SK-N-SH (cell line): Measurements from ENCODE around the gene TRMT10B. TPM values are rescaled to one million over a fixed set of nuclear protein-coding genes. Genes with fewer than 3 reads are reported as not detected.

ENCODE experiments used
- CTCF ChIA-PET: fragments of 300-600, 350-600 bp; formaldehyde crosslinking; extraction: SDS; loops from one replicate; lab custom pipeline; 2021; lab: Yijun Ruan, JAX
- POLR2A ChIA-PET: fragments of 350-600 bp; sonication (Branson Sonifier 250); formaldehyde crosslinking; extraction: SDS; loops from one replicate; lab custom pipeline; 2020; ENCODE audit warnings: antibody characterized with exemption, inconsistent platforms; lab: Yijun Ruan, JAX
- DNase-seq: peaks from one replicate; pipeline ENCODE4 v3.0.0; 2012
- H2AFZ ChIP-seq: fragments of 200-600 bp; sonication (generic); 2 replicates; pipeline ENCODE4 v1.8.1; 2016; ENCODE audit warnings: antibody characterized with exemption, mild to moderate bottlenecking, low read depth
- H3F3A ChIP-seq: fragments of 200-600 bp; sonication (generic); replicated peaks from 2 replicates; pipeline ENCODE3; 2016; ENCODE audit warnings: antibody characterized with exemption, mild to moderate bottlenecking; ENCODE audit not compliant: insufficient read depth
- H3K27ac ChIP-seq, 2 experiments: fragments of 200-500 bp in 1 of 2; fragments of 200-600 bp in 1 of 2; sonication (Bioruptor generic) in 1 of 2; sonication (generic), shearing (Covaris generic) in 1 of 2; 2 replicates each; pipeline versions ENCODE4 v1.5.1 to v1.6.1; 2014 to 2016; ENCODE audit warnings: low read depth in 2 of 2, inconsistent platforms in 1 of 2, low read length in 1 of 2, mild to moderate bottlenecking in 1 of 2, mixed read lengths in 1 of 2
- H3K27me3 ChIP-seq: fragments of 200-600 bp; sonication (generic), shearing (Covaris generic); 2 replicates; pipeline ENCODE4 v1.6.1; 2016; ENCODE audit warnings: mixed run types; ENCODE audit not compliant: insufficient read depth
- H3K36me3 ChIP-seq, 2 experiments: fragments of 200-500 bp in 1 of 2; fragments of 200-600 bp in 1 of 2; sonication (Bioruptor generic) in 1 of 2; sonication (generic) in 1 of 2; replicated peaks in 1 of 2; 2 replicates each; pipeline versions ENCODE3 to v1.5.1; 2014 to 2016; ENCODE audit warnings: low read length in 1 of 2, mild to moderate bottlenecking in 1 of 2; ENCODE audit not compliant: insufficient read depth in 2 of 2, control insufficient read depth in 1 of 2
- H3K4me1 ChIP-seq, 2 experiments: fragments of 200-500 bp in 1 of 2; fragments of 200-600 bp in 1 of 2; sonication (Bioruptor generic) in 1 of 2; sonication (generic), shearing (Covaris generic) in 1 of 2; 2 replicates each; pipeline versions ENCODE4 v1.5.1 to v1.6.1; 2014 to 2016; ENCODE audit warnings: low read depth in 1 of 2, low read length in 1 of 2, mixed run types in 1 of 2; ENCODE audit not compliant: insufficient read depth in 2 of 2, control insufficient read depth in 1 of 2
- H3K4me2 ChIP-seq: fragments of 200-600 bp; sonication (generic), shearing (Covaris generic); 2 replicates; pipeline ENCODE4 v1.6.1; 2017; ENCODE audit warnings: mixed run types
- H3K4me3 ChIP-seq, 2 experiments: fragments of 200-500 bp in 1 of 2; fragments of 200-600 bp in 1 of 2; sonication (Bioruptor generic) in 1 of 2; sonication (generic), shearing (Covaris generic) in 1 of 2; 2 replicates each; pipeline versions ENCODE4 v1.5.1 to v1.8.1; 2014 to 2016; ENCODE audit warnings: low read depth in 2 of 2, inconsistent platforms in 1 of 2, low read length in 1 of 2, mild to moderate bottlenecking in 1 of 2, mixed read lengths in 1 of 2, moderate library complexity in 1 of 2
- H3K79me2 ChIP-seq: fragments of 200-600 bp; sonication (generic); 2 replicates; pipeline ENCODE4 v1.8.1; 2017; ENCODE audit warnings: mild to moderate bottlenecking; ENCODE audit not compliant: insufficient read depth
- H3K9ac ChIP-seq: fragments of 200-600 bp; sonication (generic); 2 replicates; pipeline ENCODE4 v1.6.1; 2017; ENCODE audit warnings: mixed run types
- H3K9me2 ChIP-seq: fragments of 200-600 bp; sonication (generic); 2 replicates; pipeline ENCODE4 v1.6.1; 2017; ENCODE audit warnings: mixed run types
- H3K9me3 ChIP-seq: fragments of 200-600 bp; sonication (generic); 2 replicates; pipeline ENCODE4 v1.6.1; 2017; ENCODE audit warnings: mixed run types, mild to moderate bottlenecking, moderate library complexity
- H4K20me1 ChIP-seq: fragments of 200-600 bp; sonication (generic); 2 replicates; pipeline ENCODE4 v1.6.1; 2017; ENCODE audit warnings: mild to moderate bottlenecking, mixed run types; ENCODE audit not compliant: insufficient read depth
- CHD2 ChIP-seq: fragments of 150-350 bp; IDR thresholded peaks from 2 replicates; pipeline ENCODE4 v1.6.1; 2018; ENCODE audit warnings: low read length; ENCODE audit not compliant: partially characterized antibody
- EP300 ChIP-seq, 2 experiments: IDR thresholded peaks; 2 replicates each; pipeline versions ENCODE4 v1.4.0 to v1.6.1; 2012; ENCODE audit warnings: borderline replicate concordance in 1 of 2, low read depth in 1 of 2, low read length in 1 of 2
- FOXJ3 ChIP-seq: sonication (generic); formaldehyde crosslinking; IDR thresholded peaks from 2 replicates; pipeline ENCODE4 v1.5.1; 2020; ENCODE audit warnings: mild to moderate bottlenecking, missing genetic modification reagents
- FOXM1 ChIP-seq: IDR thresholded peaks from 2 replicates; pipeline ENCODE4 v1.4.0; 2012; ENCODE audit warnings: low read depth, mild to moderate bottlenecking
- GATA2 ChIP-seq: sonication (generic); formaldehyde crosslinking; IDR thresholded peaks from 2 replicates; pipeline ENCODE4 v1.5.0; 2020; ENCODE audit warnings: mild to moderate bottlenecking, missing genetic modification reagents
- IRF3 ChIP-seq: fragments of 150-350 bp; IDR thresholded peaks from 2 replicates; pipeline ENCODE4 v1.6.1; 2016; ENCODE audit warnings: mild to moderate bottlenecking, low read depth, low read length
- JUND ChIP-seq: IDR thresholded peaks from 2 replicates; pipeline ENCODE4 v1.4.0; 2012
- MEF2A ChIP-seq: IDR thresholded peaks from 2 replicates; pipeline ENCODE4 v1.4.0; 2012; ENCODE audit warnings: low read depth, borderline replicate concordance
- NFIC ChIP-seq: IDR thresholded peaks from 2 replicates; pipeline ENCODE4 v1.4.0; 2012; ENCODE audit warnings: borderline replicate concordance
- POLR2AphosphoS5 ChIP-seq: IDR thresholded peaks from 2 replicates; pipeline ENCODE4 v1.6.1; 2012; ENCODE audit warnings: low read depth, low read length
- RXRA ChIP-seq: IDR thresholded peaks from 2 replicates; pipeline ENCODE4 v1.4.0; 2012; ENCODE audit warnings: low read depth, mild to moderate bottlenecking, borderline replicate concordance
- SMC3 ChIP-seq: IDR thresholded peaks from 2 replicates; pipeline ENCODE4 v1.6.1; 2012; ENCODE audit warnings: low read depth, low read length, improper control_type of control experiment
- TAF1 ChIP-seq: IDR thresholded peaks from 2 replicates; pipeline ENCODE4 v1.6.1; 2012; ENCODE audit warnings: low read depth, mild to moderate bottlenecking, low read length, moderate library complexity, borderline replicate concordance
- TCF12 ChIP-seq: IDR thresholded peaks from 2 replicates; pipeline ENCODE4 v1.4.0; 2012
- USF1 ChIP-seq: IDR thresholded peaks from 2 replicates; pipeline ENCODE4 v1.4.0; 2012; ENCODE audit warnings: low read depth, borderline replicate concordance
- USF2 ChIP-seq: fragments of 150-350 bp; IDR thresholded peaks from 2 replicates; pipeline ENCODE4 v1.6.1; 2017; ENCODE audit warnings: antibody characterized with exemption, low read length, low read depth, borderline replicate concordance
- YY1 ChIP-seq: IDR thresholded peaks from 2 replicates; pipeline ENCODE4 v1.4.0; 2012; ENCODE audit warnings: low read depth, mild to moderate bottlenecking
- ZBTB33 ChIP-seq: IDR thresholded peaks from 2 replicates; pipeline ENCODE4 v1.4.0; 2012; ENCODE audit warnings: low read depth, borderline replicate concordance
- WGBS: methylation state at CpG from one replicate; pipeline ENCODE4 v1.1.6; 2017; ENCODE audit warnings: low lambda C conversion rate; 5-methylcytosine and 5-hydroxymethylcytosine counted together
- polyA plus RNA-seq, 3 experiments: library from polyadenylated mRNA; depleted of rRNA; stranded (reverse); fragments of >200 nt; gene quantifications; 2 replicates each; pipeline ENCODE4 v1.2.3, GENCODE V29; 2012

Gene TRMT10B
- polyA plus RNA-seq, 1 of the 3 experiments (the other 2 are of a cell fraction) = 7.3 TPM

GRCh38 chr9:37719526-37719925, 34.1 kb upstream of the TRMT10B start:
- no peaks in the 10 kb centered on the region for H3K36me3 ChIP-seq
- no peaks in the 10 kb centered on the region for H3K9me2 ChIP-seq
- H3K9me3 ChIP-seq = no peaks in the 10 kb centered on the region
- no peaks in the 10 kb centered on the region for H4K20me1 ChIP-seq
- POLR2A ChIA-PET = no interaction called here
- H3K27me3 ChIP-seq = no peaks in the 10 kb centered on the region; the same call in 1 of the 2 replicates
- peaks cover 0 to 3% of the 10 kb centered on the region in 2 experiments; a peak in 1 of 4 replicates for H3K4me1 ChIP-seq
- no peak overlapping the region for H3K9ac ChIP-seq
- H3K79me2 ChIP-seq = no peaks in the 10 kb centered on the region
- no peak overlapping the region for H2AFZ ChIP-seq
- WGBS = 43% methylated on average over 2 of the region's 2 CpGs
- CTCF ChIA-PET = no interaction called here
- no peak overlapping the region for H3K27ac ChIP-seq
- TF ChIP-seq POLR2AphosphoS5 (no peak), USF1 (no peak), FOXM1 (no peak), TCF12 (no peak), IRF3 (no peak), FOXJ3 (CRISPR knock-in tag) (no peak), USF2 (no peak), TAF1 (no peak), EP300 (IDR thresholded peaks at IDR 0.05; ENCODE audit: borderline replicate concordance in 1 of 2, low read depth in 1 of 2, low read length in 1 of 2) (no peak), SMC3 (no peak), NFIC (no peak), GATA2 (CRISPR knock-in tag) (no peak), JUND (no peak), YY1 (no peak), CHD2 (no peak), RXRA (no peak), MEF2A (no peak)
- H3K4me2 ChIP-seq = no peak overlapping the region
- no peak for DNase-seq
- H3F3A ChIP-seq = no peaks in the 10 kb centered on the region
- H3K4me3 ChIP-seq = no peak overlapping the region

- 82% methylated on average over 5 of the region's 5 CpGs for WGBS
- no peak overlapping the region for H2AFZ ChIP-seq
- no peak overlapping the region for H3K27ac ChIP-seq
- H3K4me3 ChIP-seq = no peak overlapping the region
- no peak for DNase-seq
- TF ChIP-seq USF1 = no peak
- TF ChIP-seq TAF1 = no peak
- TF ChIP-seq IRF3 = no peak
- TF ChIP-seq ZBTB33 = no peak
- no peak overlapping the region for H3K9ac ChIP-seq
- peaks cover 0 to 11% of the 10 kb centered on the region in 2 experiments; a peak in 1 of 4 replicates for H3K4me1 ChIP-seq
- no peaks in the 10 kb centered on the region for H3K9me2 ChIP-seq
- CTCF ChIA-PET = no interaction called here
- no peaks in the 10 kb centered on the region for H3K79me2 ChIP-seq
- H3K27me3 ChIP-seq = peaks cover 24% of the 10 kb centered on the region
- H4K20me1 ChIP-seq = no peaks in the 10 kb centered on the region
- no peaks in the 10 kb centered on the region for H3K36me3 ChIP-seq
- no peak overlapping the region for H3K4me2 ChIP-seq
- POLR2A ChIA-PET = no interaction called here
- H3K9me3 ChIP-seq = no peaks in the 10 kb centered on the region
- H3F3A ChIP-seq = no peaks in the 10 kb centered on the region
These were observed 26.6 kb upstream of the TRMT10B start for GRCh38 chr9:37727013-37727412.
